ENCODE measurements around the gene GLCE. TPM values are rescaled to one million over a fixed set of nuclear protein-coding genes. Genes with fewer than 3 reads are reported as not detected.

The GLCE gene
- total RNA-seq, 1 experiment from 2014 or later: 12.5 TPM

DNA sequence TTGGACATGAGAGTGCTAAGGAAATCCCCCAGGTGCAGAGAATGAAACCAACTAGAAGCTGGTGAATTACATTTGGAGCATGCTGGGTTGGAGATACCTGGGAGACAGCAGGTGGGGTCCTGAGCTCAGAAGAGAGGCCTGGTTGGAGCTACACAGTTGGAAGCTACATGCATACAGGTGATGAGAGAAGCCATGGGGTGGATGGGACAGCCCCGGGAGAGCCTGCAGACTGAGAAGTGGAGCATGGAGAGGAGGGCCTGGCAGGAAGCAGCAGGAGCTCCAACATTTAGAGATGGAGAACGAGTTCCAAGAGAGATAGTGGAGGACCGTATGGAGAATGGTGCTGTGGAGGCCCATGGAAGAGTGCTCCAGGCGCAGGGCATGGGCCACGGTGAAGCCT is 148.5 kb downstream of the GLCE start:
- Mint-ChIP-seq H3K27me3 (ENCODE audit: low read depth) (no peaks in the 10 kb centered on the region), H3K4me3 (no peak overlapping the region), H3K36me3 (peaks cover 14% of the 10 kb centered on the region), H3K27ac (no peak overlapping the region), H3K9me3 (peaks cover 8% of the 10 kb centered on the region), H3K4me1 (peaks cover 12% of the 10 kb centered on the region)
- POLR2A ChIA-PET: no interaction called here
- no peak for DNase-seq (ENCODE audit: low spot score)
- no peak for ATAC-seq
- TF ChIP-seq, protein P1, sequence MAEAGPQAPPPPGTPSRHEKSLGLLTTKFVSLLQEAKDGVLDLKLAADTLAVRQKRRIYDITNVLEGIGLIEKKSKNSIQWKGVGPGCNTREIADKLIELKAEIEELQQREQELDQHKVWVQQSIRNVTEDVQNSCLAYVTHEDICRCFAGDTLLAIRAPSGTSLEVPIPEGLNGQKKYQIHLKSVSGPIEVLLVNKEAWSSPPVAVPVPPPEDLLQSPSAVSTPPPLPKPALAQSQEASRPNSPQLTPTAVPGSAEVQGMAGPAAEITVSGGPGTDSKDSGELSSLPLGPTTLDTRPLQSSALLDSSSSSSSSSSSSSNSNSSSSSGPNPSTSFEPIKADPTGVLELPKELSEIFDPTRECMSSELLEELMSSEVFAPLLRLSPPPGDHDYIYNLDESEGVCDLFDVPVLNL (CRISPR knock-in tag; IDR thresholded peaks at IDR 0.05; ENCODE audit: borderline replicate concordance, low read depth): no peak
- TF ChIP-seq, protein P2, sequence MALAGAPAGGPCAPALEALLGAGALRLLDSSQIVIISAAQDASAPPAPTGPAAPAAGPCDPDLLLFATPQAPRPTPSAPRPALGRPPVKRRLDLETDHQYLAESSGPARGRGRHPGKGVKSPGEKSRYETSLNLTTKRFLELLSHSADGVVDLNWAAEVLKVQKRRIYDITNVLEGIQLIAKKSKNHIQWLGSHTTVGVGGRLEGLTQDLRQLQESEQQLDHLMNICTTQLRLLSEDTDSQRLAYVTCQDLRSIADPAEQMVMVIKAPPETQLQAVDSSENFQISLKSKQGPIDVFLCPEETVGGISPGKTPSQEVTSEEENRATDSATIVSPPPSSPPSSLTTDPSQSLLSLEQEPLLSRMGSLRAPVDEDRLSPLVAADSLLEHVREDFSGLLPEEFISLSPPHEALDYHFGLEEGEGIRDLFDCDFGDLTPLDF (CRISPR knock-in tag; IDR thresholded peaks at IDR 0.05): no peak
- TF ChIP-seq JAZF1 (CRISPR knock-in tag; IDR thresholded peaks at IDR 0.05): no peak
- no peak for TF ChIP-seq ZNF671 (CRISPR knock-in tag; IDR thresholded peaks at IDR 0.05)
- TF ChIP-seq ZNF425 (CRISPR knock-in tag; conservative IDR thresholded peaks at IDR 0.05): no peak
- TF ChIP-seq MYBL2 (CRISPR knock-in tag; IDR thresholded peaks at IDR 0.05): no peak
- CTCF ChIA-PET: no interaction called here

GRCh38 chr15:69311319-69311721 is 150.9 kb downstream of the GLCE start:
- H3K36me3 Mint-ChIP-seq: peaks cover 7% of the 10 kb centered on the region
- TF ChIP-seq FOXP1 (CRISPR knock-in tag; IDR thresholded peaks at IDR 0.05; ENCODE audit: borderline replicate concordance): no peak
- ATAC-seq (no peak), DNase-seq (ENCODE audit: low spot score) (no peak)
- H3K4me1 Mint-ChIP-seq: peaks cover 10% of the 10 kb centered on the region; the same call in 1 of the 2 replicates
- H3K27ac Mint-ChIP-seq: no peak overlapping the region
- H3K9me3 Mint-ChIP-seq: peaks cover 8% of the 10 kb centered on the region
- ChIA-PET POLR2A (no interaction called here), CTCF (no interaction called here)
- H3K4me3 Mint-ChIP-seq: no peak overlapping the region
- H3K27me3 Mint-ChIP-seq (ENCODE audit: low read depth): no peaks in the 10 kb centered on the region

GRCh38 chr15:69313432-69314000 is 153.1 kb downstream of the GLCE start:
- no peaks in the 10 kb centered on the region for H3K27me3 Mint-ChIP-seq (ENCODE audit: low read depth)
- no peaks in the 10 kb centered on the region for H3K9me3 Mint-ChIP-seq
- no peak overlapping the region for H3K4me3 Mint-ChIP-seq
- H3K4me1 Mint-ChIP-seq: peaks cover 21% of the 10 kb centered on the region
- ATAC-seq: no peak
- DNase-seq (ENCODE audit: low spot score): no peak
- ChIA-PET POLR2A (no interaction called here), CTCF (interaction anchor here (0.6 to 0.9 kb wide), 2 partner anchors 9 to 28 kb away, joined by 3 to 4 read pairs; no protein-coding TSS in a partner anchor)
- H3K36me3 Mint-ChIP-seq: no peaks in the 10 kb centered on the region
- no peak overlapping the region for H3K27ac Mint-ChIP-seq
- TF ChIP-seq ZNF512 (CRISPR knock-in tag; IDR thresholded peaks at IDR 0.05; ENCODE audit: borderline replicate concordance) (no peak), CREM (CRISPR knock-in tag; IDR thresholded peaks at IDR 0.05) (no peak), PRDM15 (CRISPR knock-in tag; IDR thresholded peaks at IDR 0.05) (no peak), ZBTB21 (CRISPR knock-in tag; IDR thresholded peaks at IDR 0.05; ENCODE audit: borderline replicate concordance) (no peak), SMAD3 (CRISPR knock-in tag; IDR thresholded peaks at IDR 0.05; ENCODE audit: borderline replicate concordance) (no peak), ATF2 (CRISPR knock-in tag; IDR thresholded peaks at IDR 0.05; ENCODE audit: borderline replicate concordance, low read depth) (no peak)
- TF ChIP-seq, protein P3, sequence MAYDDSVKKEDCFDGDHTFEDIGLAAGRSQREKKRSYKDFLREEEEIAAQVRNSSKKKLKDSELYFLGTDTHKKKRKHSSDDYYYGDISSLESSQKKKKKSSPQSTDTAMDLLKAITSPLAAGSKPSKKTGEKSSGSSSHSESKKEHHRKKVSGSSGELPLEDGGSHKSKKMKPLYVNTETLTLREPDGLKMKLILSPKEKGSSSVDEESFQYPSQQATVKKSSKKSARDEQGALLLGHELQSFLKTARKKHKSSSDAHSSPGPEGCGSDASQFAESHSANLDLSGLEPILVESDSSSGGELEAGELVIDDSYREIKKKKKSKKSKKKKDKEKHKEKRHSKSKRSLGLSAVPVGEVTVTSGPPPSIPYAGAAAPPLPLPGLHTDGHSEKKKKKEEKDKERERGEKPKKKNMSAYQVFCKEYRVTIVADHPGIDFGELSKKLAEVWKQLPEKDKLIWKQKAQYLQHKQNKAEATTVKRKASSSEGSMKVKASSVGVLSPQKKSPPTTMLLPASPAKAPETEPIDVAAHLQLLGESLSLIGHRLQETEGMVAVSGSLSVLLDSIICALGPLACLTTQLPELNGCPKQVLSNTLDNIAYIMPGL (CRISPR knock-in tag; IDR thresholded peaks at IDR 0.05): no peak
- TF ChIP-seq, protein P4, sequence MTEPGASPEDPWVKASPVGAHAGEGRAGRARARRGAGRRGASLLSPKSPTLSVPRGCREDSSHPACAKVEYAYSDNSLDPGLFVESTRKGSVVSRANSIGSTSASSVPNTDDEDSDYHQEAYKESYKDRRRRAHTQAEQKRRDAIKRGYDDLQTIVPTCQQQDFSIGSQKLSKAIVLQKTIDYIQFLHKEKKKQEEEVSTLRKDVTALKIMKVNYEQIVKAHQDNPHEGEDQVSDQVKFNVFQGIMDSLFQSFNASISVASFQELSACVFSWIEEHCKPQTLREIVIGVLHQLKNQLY (CRISPR knock-in tag; IDR thresholded peaks at IDR 0.05): no peak

Data from WTC11 (cell line).